CD14-positive monocyte (primary cell): Measurements from ENCODE around the gene DYRK1A. TPM values are rescaled to one million over a fixed set of nuclear protein-coding genes. Genes with fewer than 3 reads are reported as not detected.
A peak's percentile ranks its signal among the peaks of the same experiment; 100 is the strongest.

Source experiments
- DNase-seq, 3 donors: peaks; one replicate each; pipeline ENCODE4 v3.0.0-alpha.2; 2011 to 2022
- H2AFZ ChIP-seq: 2 replicates; pipeline ENCODE4 v1.6.0; 2012; ENCODE audit warnings: mild to moderate bottlenecking, low read depth, low read length, inconsistent platforms; ENCODE audit not compliant: insufficient read depth, poor library complexity, severe bottlenecking
- H3K27ac ChIP-seq, 2 donors: 1 replicate in 1 of 2; 2 replicates in 1 of 2; pipeline ENCODE4 v1.5.1; 2012 to 2013; ENCODE audit warnings: low read length in 2 of 2, control low read depth in 1 of 2, inconsistent platforms in 1 of 2, low read depth in 1 of 2, mild to moderate bottlenecking in 1 of 2
- H3K27me3 ChIP-seq, 2 donors: one replicate each; pipeline versions ENCODE4 v1.6.0 to v1.6.1; 2011 to 2013; ENCODE audit warnings: low read length in 2 of 2; ENCODE audit not compliant: control insufficient read depth in 2 of 2, insufficient read depth in 2 of 2
- H3K36me3 ChIP-seq, 2 donors: replicated peaks in 1 of 2; 1 replicate in 1 of 2; 2 replicates in 1 of 2; pipeline versions ENCODE4 v1.5.1 to v1.6.1; 2012 to 2013; ENCODE audit warnings: low read length in 2 of 2, control low read depth in 1 of 2, inconsistent platforms in 1 of 2, mild to moderate bottlenecking in 1 of 2; ENCODE audit not compliant: insufficient read depth in 2 of 2, control insufficient read depth in 1 of 2
- H3K4me1 ChIP-seq, 2 donors: 1 replicate in 1 of 2; 2 replicates in 1 of 2; pipeline versions ENCODE4 v1.5.1 to v1.6.1; 2012 to 2013; ENCODE audit warnings: low read length in 2 of 2, control low read depth in 1 of 2, inconsistent platforms in 1 of 2, mild to moderate bottlenecking in 1 of 2, moderate library complexity in 1 of 2; ENCODE audit not compliant: insufficient read depth in 2 of 2, control insufficient read depth in 1 of 2
- H3K4me2 ChIP-seq: replicated peaks from 2 replicates; pipeline ENCODE3; 2012; ENCODE audit warnings: low read length, moderate library complexity, mild to moderate bottlenecking; ENCODE audit not compliant: poor library complexity, severe bottlenecking; ENCODE audit errors: extremely low read depth
- H3K4me3 ChIP-seq, 3 experiments: fragments of 200-600 bp in 1 of 3; sonication (generic) in 1 of 3; replicated peaks in 1 of 3; 1 replicate in 2 of 3; 2 replicates in 1 of 3; pipeline ENCODE4 v1.5.1; 2011 to 2013; ENCODE audit warnings: low read length in 3 of 3, mild to moderate bottlenecking in 3 of 3, control low read depth in 2 of 3, low read depth in 2 of 3, inconsistent platforms in 1 of 3, moderate library complexity in 1 of 3
- H3K79me2 ChIP-seq: 2 replicates; pipeline ENCODE4 v1.6.0; 2012; ENCODE audit warnings: mild to moderate bottlenecking, control low read depth, inconsistent platforms, low read length, moderate library complexity; ENCODE audit not compliant: insufficient read depth
- H3K9ac ChIP-seq: 2 replicates; pipeline ENCODE4 v1.6.0; 2017; ENCODE audit warnings: low read length, mild to moderate bottlenecking; ENCODE audit not compliant: insufficient read depth, poor library complexity, severe bottlenecking
- H3K9me3 ChIP-seq, 2 donors: replicated peaks in 1 of 2; 1 replicate in 1 of 2; 2 replicates in 1 of 2; pipeline versions ENCODE4 v1.5.1 to v1.6.1; 2012 to 2013; ENCODE audit warnings: low read length in 2 of 2, control low read depth in 1 of 2; ENCODE audit not compliant: control insufficient read depth in 1 of 2, insufficient read depth in 1 of 2
- H4K20me1 ChIP-seq: 2 replicates; pipeline ENCODE4 v1.6.0; 2012; ENCODE audit warnings: mild to moderate bottlenecking, low read length, control low read depth, moderate library complexity; ENCODE audit not compliant: insufficient read depth
- H3K27ac Mint-ChIP-seq, 7 donors: one replicate each; pipeline ENCODE4 v1.8.0; 2020; ENCODE audit warnings: mild to moderate bottlenecking in 7 of 7, mixed read lengths in 7 of 7, moderate library complexity in 6 of 7, inconsistent platforms in 2 of 7
- H3K27me3 Mint-ChIP-seq, 3 donors: one replicate each; pipeline ENCODE4 v1.8.0; 2021 to 2022; ENCODE audit warnings: low read depth in 3 of 3, mild to moderate bottlenecking in 3 of 3, mixed read lengths in 3 of 3, moderate library complexity in 3 of 3, inconsistent platforms in 1 of 3
- H3K36me3 Mint-ChIP-seq, 2 donors: one replicate each; pipeline ENCODE4 v1.8.0; 2020; ENCODE audit warnings: mixed read lengths in 2 of 2, inconsistent platforms in 1 of 2, mild to moderate bottlenecking in 1 of 2
- H3K4me1 Mint-ChIP-seq: one replicate; pipeline ENCODE4 v1.8.0; 2020; ENCODE audit warnings: mild to moderate bottlenecking, mixed read lengths
- H3K4me3 Mint-ChIP-seq, 2 donors: one replicate each; pipeline ENCODE4 v1.8.0; 2020; ENCODE audit warnings: mild to moderate bottlenecking in 2 of 2, mixed read lengths in 2 of 2, moderate library complexity in 1 of 2
- H3K9me3 Mint-ChIP-seq, 7 donors: one replicate each; pipeline ENCODE4 v1.8.0; 2020 to 2022; ENCODE audit warnings: mixed read lengths in 7 of 7, mild to moderate bottlenecking in 6 of 7, moderate library complexity in 6 of 7, inconsistent platforms in 2 of 7
- WGBS: methylation state at CpG from one replicate; pipeline ENCODE4 v1.1.5; 2013; ENCODE audit warnings: missing lambda C conversion rate; ENCODE audit not compliant: insufficient coverage; 5-methylcytosine and 5-hydroxymethylcytosine counted together
- intact Hi-C, 2 donors: fragments of 100-400 bp; cut with micrococcal nuclease; formaldehyde crosslinking; loops; one replicate each; pipeline versions ENCODE4 v1.15.0 to v1.15.1; 2023
- polyA plus RNA-seq, 3 donors: library from polyadenylated mRNA; depleted of rRNA in 1 of 3; unstranded in 2 of 3; stranded (reverse) in 1 of 3; fragments of 300-500 nt in 2 of 3; fragments of >200 nt in 1 of 3; fragmentation: Illumina TruSeq in 2 of 3; gene quantifications; 1 replicate in 2 of 3; 2 replicates in 1 of 3; pipeline ENCODE4 v1.2.3, GENCODE V29; 2012 to 2021
- TF ChIP-seq, protein P1 (sequence below): fragments of 200-600 bp; IDR thresholded peaks from one replicate; pipeline ENCODE4 v1.8.0; 2022; ENCODE audit warnings: antibody characterized with exemption, mild to moderate bottlenecking

The DYRK1A gene
- polyA plus RNA-seq, 3 donors: 1.8 to 53.5 (median 2.4) TPM

DNA sequence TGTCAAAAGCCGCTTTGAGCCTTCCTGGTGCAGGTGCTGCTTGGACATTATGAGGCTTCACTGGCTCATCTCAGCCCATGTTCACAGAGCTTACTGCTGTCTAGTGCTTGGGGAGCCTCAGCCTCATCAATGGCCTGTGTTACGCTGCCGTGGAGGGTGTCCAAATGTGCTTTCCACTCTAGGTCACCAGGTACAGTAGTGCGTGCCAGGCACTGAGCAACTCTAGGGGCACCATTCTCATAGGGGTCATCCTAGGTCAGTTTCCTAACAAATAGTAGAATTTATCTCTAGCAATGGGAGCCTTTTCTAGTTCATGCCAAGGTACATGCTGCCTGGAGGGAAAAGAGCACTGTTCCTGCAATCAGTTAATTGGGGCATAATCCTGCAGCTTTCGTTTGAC, 193.8 kb downstream of the DYRK1A start:
- H3K4me2 ChIP-seq: no peak overlapping the region
- no peaks in the 10 kb centered on the region for H3K79me2 ChIP-seq
- no peaks in the 10 kb centered on the region for H3K27me3 ChIP-seq
- H3K4me3 ChIP-seq: no peak overlapping the region
- 100% methylated on average over 4 of the region's 5 CpGs for WGBS
- intact Hi-C loops: loop anchor here (5.0 to 10.0 kb wide), 4 partner anchors 96 to 296 kb away; partner anchors contain the start of genes VPS26C (in 2 of the 2) and DYRK1A (in 1 of the 2)
- H3K4me1 ChIP-seq: peaks cover 20 to 26% of the 10 kb centered on the region in 2 donors
- H3K27ac ChIP-seq: no peak overlapping the region
- Mint-ChIP-seq H3K27ac (no peak overlapping the region), H3K4me1 (peaks cover 22% of the 10 kb centered on the region), H3K27me3 (peaks cover 0 to 4% (median 2%) of the 10 kb centered on the region in 3 donors), H3K9me3 (peaks cover 0 to 12% (median 2%) of the 10 kb centered on the region in 7 donors), H3K36me3 (no peaks in the 10 kb centered on the region), H3K4me3 (no peak overlapping the region)
- DNase-seq: no peak
- no peaks in the 10 kb centered on the region for H3K36me3 ChIP-seq
- no peaks in the 10 kb centered on the region for H4K20me1 ChIP-seq
- TF ChIP-seq, protein P1, sequence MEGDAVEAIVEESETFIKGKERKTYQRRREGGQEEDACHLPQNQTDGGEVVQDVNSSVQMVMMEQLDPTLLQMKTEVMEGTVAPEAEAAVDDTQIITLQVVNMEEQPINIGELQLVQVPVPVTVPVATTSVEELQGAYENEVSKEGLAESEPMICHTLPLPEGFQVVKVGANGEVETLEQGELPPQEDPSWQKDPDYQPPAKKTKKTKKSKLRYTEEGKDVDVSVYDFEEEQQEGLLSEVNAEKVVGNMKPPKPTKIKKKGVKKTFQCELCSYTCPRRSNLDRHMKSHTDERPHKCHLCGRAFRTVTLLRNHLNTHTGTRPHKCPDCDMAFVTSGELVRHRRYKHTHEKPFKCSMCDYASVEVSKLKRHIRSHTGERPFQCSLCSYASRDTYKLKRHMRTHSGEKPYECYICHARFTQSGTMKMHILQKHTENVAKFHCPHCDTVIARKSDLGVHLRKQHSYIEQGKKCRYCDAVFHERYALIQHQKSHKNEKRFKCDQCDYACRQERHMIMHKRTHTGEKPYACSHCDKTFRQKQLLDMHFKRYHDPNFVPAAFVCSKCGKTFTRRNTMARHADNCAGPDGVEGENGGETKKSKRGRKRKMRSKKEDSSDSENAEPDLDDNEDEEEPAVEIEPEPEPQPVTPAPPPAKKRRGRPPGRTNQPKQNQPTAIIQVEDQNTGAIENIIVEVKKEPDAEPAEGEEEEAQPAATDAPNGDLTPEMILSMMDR: no peak
- H2AFZ ChIP-seq: no peak overlapping the region
- H3K9me3 ChIP-seq: no peaks in the 10 kb centered on the region
- H3K9ac ChIP-seq: no peak overlapping the region

DNA sequence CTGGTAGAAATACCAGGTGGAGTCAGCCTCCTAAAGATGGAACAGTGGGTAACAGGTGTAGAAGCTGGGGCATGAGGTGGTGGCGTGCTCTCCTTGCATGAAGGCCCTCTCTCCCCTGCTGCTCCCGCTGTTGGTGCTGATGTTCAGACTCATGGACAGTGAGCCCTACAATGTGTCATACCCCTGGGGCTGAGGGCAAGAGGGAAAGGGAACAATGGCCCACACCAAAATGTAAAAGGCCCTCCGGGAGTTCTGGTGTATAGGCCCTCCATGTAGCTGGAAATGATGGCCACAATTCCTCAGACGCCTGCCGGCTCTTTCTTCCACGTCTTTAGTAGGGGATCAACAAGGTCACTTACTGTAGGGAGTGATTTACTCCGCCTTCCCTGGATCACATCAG, 194.9 kb downstream of the DYRK1A start:
- H3K4me3 Mint-ChIP-seq: no peak overlapping the region
- TF ChIP-seq, protein P1: no peak
- H3K9ac ChIP-seq: no peak overlapping the region
- H2AFZ ChIP-seq: no peak overlapping the region
- peaks cover 24% of the 10 kb centered on the region for H3K4me1 Mint-ChIP-seq
- no peaks in the 10 kb centered on the region for H3K36me3 ChIP-seq
- intact Hi-C loops: loop anchor here (5.0 to 10.0 kb wide), 4 partner anchors 97 to 297 kb away; partner anchors contain the start of genes VPS26C (in 2 of the 2) and DYRK1A (in 1 of the 2)
- no peaks in the 10 kb centered on the region for H3K79me2 ChIP-seq
- H3K4me2 ChIP-seq: no peak overlapping the region
- no peak overlapping the region for H3K4me3 ChIP-seq
- H3K4me1 ChIP-seq: peaks cover 25 to 31% of the 10 kb centered on the region in 2 donors
- no peak for DNase-seq
- no peaks in the 10 kb centered on the region for H3K9me3 ChIP-seq
- no peak overlapping the region for H3K27ac ChIP-seq
- H3K9me3 Mint-ChIP-seq: peaks cover 0 to 12% (median 2%) of the 10 kb centered on the region in 7 donors
- peaks cover 0 to 4% (median 2%) of the 10 kb centered on the region in 3 donors for H3K27me3 Mint-ChIP-seq
- no peaks in the 10 kb centered on the region for H3K36me3 Mint-ChIP-seq
- H3K27ac Mint-ChIP-seq: peak overlapping the region in 1 of 7 donors; percentile 12
- H4K20me1 ChIP-seq: no peaks in the 10 kb centered on the region
- no peaks in the 10 kb centered on the region for H3K27me3 ChIP-seq
- WGBS: 100% methylated on average over 2 of the region's 7 CpGs
